GM03348 (cell line): ENCODE results near the gene CTSS.

Source experiments
- DNase-seq: peaks from one replicate; pipeline ENCODE4 v3.0.0; 2012; ENCODE audit warnings: low spot score

The CTSS gene

DNA sequence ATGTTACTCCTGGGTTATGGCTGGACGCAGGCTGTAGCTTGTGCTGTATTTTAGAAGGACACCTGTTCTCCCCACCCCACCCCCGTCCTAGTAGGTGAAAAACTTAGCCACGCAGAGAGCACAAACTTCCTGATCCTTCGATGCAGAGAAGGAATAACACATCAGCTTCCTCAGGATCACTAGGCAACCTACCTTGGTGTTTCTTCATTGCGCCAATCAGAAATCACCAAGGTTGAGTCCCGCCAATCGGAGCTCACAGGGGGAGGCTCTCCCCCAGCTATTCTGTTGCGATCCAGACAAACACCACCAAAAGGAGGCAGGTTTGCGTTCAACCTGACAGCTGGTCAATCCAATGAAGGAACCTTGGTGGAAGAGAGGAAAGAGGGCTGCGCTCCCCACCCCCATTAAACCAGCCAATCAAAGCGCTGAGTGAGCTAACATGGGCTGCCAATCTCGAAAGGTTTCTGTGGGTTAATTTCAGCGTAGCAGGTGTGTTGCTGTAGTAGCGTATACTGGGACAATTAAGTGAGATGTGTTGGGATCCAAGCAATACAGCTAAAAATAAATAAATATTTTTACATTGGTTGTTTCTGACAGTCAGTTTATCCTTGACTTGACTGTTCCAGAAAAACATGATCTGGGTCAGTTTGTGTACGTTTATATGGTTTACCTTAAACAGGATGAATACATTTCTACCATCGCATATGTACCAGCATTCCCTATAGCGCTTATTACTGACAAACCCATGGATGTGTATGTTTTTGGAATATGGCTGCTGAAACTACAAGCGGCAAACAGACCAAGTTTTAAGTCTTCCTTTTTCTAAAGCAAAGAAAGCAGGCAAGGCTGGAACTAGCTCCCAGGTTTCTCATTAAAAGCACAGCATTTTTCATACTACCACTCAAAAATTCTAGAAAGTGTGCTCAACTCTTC lies 68.3 kb downstream of the CTSS start, which contains the start of gene GOLPH3L:
TSS of gene GOLPH3L (minus strand) at position 160 of the 933 bp plus-strand sequence. CDS start 2,316 bp downstream, outside the sequence.
- peak; percentile 94 for DNase-seq

DNA sequence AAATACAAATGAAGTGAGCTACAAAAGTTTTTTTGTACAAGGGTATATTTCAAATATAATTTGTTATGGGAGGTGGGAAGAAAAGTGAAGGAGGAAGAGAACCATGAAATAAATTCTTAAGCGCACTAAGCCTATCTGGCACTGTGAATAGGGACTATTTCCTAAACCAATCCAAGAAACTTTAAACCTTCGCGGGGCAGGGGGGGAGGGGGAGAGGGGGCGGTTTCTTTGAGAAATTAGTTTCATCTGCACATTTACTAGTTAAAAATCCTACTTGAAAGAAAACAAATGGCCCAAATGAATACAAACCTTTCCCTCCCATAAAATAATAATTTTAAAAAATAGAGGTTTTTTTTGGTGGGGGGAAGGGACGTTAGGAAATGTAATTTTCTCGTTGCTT lies 69.0 kb downstream of the CTSS start:
- DNase-seq: peak; percentile 18

- DNase-seq: no peak
Observed at GRCh38 chr1:150696162-150696561, 69.4 kb downstream of the CTSS start.

- no peak for DNase-seq
Observed at GRCh38 chr1:150695561-150695960, 70.0 kb downstream of the CTSS start.

GRCh38 chr1:150692720-150693119 lies 72.9 kb downstream of the CTSS start:
- no peak for DNase-seq

DNA sequence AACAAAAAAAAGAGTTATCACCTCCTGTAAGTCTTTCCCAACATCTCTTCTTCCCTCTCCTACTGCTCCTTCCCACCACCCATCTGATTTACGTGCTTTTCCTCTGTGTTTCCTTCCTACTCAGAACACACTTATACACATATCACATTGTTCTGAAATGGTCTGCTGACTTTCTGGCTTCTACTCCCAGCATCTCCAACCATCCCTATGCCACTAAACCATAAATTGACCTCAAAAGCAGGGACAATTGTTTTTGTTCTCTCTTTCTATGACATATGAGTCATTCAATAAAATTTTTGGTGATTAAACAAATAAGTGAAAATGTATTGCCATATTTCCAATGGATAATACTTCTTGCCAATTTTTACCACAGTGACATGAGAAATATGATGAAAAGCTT lies 76.8 kb downstream of the CTSS start:
- DNase-seq: no peak

- DNase-seq: no peak
Observed at GRCh38 chr1:150686275-150686674, 79.3 kb downstream of the CTSS start.

DNA sequence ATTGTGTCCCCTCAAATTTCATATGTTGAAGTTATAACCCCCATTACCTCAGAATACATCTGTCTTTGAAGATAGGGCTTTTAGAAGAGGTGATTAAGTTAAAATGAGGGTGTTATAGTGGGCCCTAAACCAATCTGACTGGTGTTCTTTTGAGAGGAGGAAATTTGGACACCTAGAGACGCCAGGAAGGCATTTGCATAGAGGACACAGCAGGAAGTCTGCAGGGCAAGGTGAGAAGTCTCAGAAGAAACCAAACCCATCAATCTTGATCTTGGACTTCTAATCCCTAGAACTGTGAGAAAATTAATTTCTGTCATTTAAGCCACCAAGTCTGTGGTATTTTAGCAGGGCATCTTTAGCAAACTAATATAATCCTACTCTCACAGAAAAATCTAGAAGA lies 81.7 kb downstream of the CTSS start:
- no peak for DNase-seq
